ENCODE measurements around the gene PPM1A.

GRCh38 chr14:60240139-60240856 is 8.7 kb upstream of the PPM1A start:
- no peak for TF ChIP-seq CTCF (IDR thresholded peaks at IDR 0.05 in 2 of 3, conservative IDR thresholded peaks at IDR 0.05 in 1 of 3; ENCODE audit: insufficient read depth in 2 of 3, low read depth in 1 of 3, low read length in 3 of 3)
- TF ChIP-seq RNF219 (CRISPR knock-in tag; IDR thresholded peaks at IDR 0.05), result no peak
- TF ChIP-seq MAZ (CRISPR knock-in tag; conservative IDR thresholded peaks at IDR 0.05 in 1 of 2, IDR thresholded peaks at IDR 0.05 in 1 of 2), result no peak
- no peak for TF ChIP-seq MXI1 (IDR thresholded peaks at IDR 0.05; ENCODE audit: low read depth, low read length)
- TF ChIP-seq TAF1 (IDR thresholded peaks at IDR 0.05; ENCODE audit: control insufficient read depth, extremely low read depth, insufficient read depth, low read length, severe bottlenecking), result no peak
- no peak for TF ChIP-seq TARDBP (IDR thresholded peaks at IDR 0.05)
- no peak for TF ChIP-seq ZNF639 (CRISPR knock-in tag; conservative IDR thresholded peaks at IDR 0.05 in 1 of 2, IDR thresholded peaks at IDR 0.05 in 1 of 2)
- no peak for TF ChIP-seq E2F6 (IDR thresholded peaks at IDR 0.05; ENCODE audit: borderline replicate concordance in 1 of 2, extremely low read depth in 1 of 2, insufficient read depth in 1 of 2, insufficient read length in 1 of 2, low read depth in 1 of 2, low read length in 1 of 2, poor library complexity in 1 of 2, severe bottlenecking in 1 of 2)

Measured in K562 (cell line).